DOHH2 (cell line): ENCODE data around the gene AMTN.

Experiments used
- EZH2phosphoT487 ChIP-seq: fragments of 200-600 bp; sonication (generic); IDR thresholded peaks from 2 replicates; pipeline ENCODE4 v1.6.1; 2017; ENCODE audit warnings: borderline replicate concordance, mild to moderate bottlenecking, antibody characterized with exemption, low read length, moderate library complexity, mixed read lengths
- TF ChIP-seq, protein P1 (sequence below): fragments of 200-600 bp; sonication (generic); IDR thresholded peaks from one replicate; pipeline ENCODE4 v1.5.1; 2014; ENCODE audit warnings: antibody characterized with exemption, mild to moderate bottlenecking, low read depth, low read length; ENCODE audit not compliant: poor library complexity, severe bottlenecking

GRCh38 chr4:70559924-70560323 lies 41.6 kb downstream of the AMTN start:
- TF ChIP-seq, protein P1, sequence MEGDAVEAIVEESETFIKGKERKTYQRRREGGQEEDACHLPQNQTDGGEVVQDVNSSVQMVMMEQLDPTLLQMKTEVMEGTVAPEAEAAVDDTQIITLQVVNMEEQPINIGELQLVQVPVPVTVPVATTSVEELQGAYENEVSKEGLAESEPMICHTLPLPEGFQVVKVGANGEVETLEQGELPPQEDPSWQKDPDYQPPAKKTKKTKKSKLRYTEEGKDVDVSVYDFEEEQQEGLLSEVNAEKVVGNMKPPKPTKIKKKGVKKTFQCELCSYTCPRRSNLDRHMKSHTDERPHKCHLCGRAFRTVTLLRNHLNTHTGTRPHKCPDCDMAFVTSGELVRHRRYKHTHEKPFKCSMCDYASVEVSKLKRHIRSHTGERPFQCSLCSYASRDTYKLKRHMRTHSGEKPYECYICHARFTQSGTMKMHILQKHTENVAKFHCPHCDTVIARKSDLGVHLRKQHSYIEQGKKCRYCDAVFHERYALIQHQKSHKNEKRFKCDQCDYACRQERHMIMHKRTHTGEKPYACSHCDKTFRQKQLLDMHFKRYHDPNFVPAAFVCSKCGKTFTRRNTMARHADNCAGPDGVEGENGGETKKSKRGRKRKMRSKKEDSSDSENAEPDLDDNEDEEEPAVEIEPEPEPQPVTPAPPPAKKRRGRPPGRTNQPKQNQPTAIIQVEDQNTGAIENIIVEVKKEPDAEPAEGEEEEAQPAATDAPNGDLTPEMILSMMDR = no peak
- no peak for TF ChIP-seq EZH2phosphoT487
